Hepatic stellate cell (primary cell): ENCODE results near the gene SGSM2.
A peak's percentile ranks its signal among the peaks of the same experiment; 100 is the strongest.

Experiments used
- DNase-seq: peaks from one replicate; pipeline ENCODE4 v3.0.0; 2011; ENCODE audit warnings: low spot score

Gene SGSM2

DNA sequence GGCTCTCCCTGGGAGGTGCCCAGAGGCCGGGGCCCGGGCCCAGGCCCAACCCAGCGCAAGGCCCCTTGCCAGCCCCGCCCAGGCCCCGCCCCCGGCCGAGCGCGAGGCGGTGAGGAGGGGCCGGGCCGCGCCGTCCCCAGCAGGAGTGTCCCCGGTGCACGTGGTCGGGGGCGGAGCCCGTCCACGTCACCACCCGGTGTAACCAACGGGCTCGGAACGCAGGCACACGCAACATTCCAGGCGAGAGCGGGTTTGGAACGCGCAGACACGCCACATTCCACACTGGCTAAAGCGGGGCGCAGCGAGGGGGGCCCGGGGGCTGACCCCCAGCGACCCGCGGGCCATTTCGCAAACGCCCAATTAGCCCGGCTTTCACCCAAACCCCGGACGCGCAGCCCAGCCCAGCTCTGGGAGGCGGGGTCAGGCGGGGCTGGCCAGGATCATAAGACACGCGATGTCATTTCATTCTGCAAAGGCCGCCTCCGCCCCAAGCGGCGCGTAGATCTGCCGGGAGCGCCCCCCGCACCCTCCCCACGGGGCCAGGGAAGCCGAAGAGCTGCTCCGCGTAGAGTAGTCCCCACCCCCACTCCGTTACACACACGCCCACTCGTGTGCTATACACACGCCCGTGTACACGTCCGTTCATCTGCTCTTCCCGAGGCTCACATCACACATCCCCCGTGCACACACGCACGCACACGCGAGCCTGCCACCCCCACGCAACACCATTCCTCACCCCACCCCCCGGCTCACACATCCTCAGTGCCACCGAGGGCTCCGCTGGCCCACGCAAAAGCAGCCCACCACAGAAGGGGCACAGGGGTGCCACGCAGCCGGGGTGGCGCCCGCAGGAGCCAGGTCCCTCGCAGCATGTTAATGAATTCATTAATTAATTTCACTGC, 62.5 kb downstream of the SGSM2 start:
- peak; percentile 97 for DNase-seq

DNA sequence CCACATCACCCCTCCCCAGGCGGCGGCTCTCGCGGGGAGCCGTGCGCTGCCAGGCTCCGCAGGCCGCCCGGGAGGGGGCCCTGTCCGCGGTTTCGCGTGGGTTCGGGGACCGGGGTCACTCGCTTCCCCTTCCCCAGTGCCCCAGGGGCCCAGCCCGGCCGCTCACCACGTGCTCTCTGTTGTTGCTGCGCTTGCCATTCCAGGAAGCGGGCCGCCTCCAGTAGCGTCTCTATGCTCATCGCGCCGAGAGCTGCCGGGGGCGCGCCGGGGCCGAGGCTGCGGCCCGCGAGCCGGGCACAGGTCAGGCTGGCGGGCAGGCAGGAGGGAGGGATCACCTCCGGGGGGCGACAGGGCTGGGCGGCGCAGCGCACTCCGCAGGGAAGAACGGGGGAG, 63.2 kb downstream of the SGSM2 start:
- DNase-seq: peak; percentile 56

DNA sequence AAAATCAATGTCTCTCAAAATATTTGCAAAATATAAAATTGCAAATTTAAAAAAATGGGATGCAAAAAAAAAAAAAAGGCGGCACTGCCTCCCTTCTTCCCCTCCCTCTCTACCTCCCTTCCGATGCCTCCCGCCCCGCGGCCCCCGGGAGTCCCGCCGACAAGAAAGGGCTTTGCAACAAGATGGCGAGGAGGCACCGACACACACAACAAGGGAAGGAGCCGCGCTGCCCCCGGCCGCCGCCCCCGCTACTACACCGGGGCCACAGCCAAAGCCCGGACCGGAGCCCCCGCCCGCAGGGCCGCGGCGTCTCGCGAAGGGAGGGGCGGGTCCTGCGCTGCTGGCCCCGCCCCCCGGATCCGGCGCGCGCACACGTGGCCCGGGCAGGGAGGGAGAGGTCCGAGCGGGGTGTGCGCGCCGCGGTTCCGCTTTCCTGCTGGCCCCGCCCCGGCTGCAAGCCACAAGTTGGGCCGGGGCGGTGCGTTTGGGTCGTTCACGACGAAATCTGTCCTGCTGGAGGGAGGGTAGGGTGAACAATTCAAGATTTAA, 63.6 kb downstream of the SGSM2 start, which contains the start of gene MNT:
MNT (minus strand) TSS at position 184 of the 549 bp plus-strand sequence. CDS start 348 bp downstream, outside the sequence.
- peak; percentile 93 for DNase-seq

DNA sequence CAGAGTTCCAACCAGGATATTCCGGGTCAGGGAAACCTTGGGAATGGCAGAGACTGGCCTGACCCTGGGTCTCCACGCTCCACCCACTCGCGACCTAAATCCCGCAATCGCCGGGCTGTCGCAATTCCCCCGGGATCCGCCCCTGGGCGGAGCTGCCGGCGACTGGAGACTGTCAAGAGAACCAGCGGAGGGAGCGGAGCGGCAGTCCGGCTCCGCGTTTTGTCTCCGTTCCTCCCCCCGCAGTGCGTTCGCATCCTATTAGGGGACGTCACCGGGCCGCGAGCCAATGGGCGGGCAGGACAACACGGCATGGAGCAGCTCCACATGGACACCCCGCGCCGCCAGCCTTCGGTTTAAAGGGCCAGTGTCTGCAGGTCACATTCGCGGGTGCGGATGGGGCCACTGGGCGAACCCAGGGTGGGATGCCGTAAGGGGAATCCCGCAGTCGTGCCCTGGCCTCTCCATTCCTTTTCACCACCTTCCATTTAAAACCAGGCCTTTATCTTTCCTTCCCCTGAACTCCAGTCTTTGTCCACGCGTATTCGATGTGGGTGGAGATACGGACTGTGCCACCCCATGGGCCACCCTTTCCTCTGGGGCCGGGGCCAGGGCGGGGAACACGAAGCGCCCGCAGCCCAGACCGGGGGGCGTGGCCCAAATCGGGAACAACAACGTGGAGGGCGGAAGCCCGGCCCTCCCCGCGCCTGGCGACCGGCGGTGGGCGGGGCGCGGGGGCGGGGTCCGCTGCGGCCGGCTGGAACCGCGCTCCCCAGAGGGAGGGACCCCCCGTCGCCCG, 64.3 kb downstream of the SGSM2 start:
- peak; percentile 97 for DNase-seq

DNA sequence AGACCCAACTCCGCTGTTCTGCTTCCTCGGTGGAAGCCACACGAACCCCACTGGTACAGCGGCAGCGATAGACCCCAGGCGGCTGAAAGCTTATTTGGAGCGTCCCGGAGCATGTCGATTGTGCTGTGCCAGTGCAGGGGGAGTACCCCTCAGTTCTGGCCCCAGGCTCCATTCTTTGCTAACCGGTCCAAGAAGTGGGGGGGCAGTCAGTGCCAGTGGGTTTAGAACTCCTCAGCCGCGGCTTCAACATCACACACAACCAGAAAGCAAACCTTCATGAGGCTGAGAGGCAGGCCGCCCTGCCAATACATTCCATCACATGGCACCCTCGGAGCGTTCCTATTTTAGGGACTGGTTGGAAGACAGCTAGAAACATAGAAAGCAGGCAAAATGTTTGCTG, 65.2 kb downstream of the SGSM2 start:
- no peak for DNase-seq

DNA sequence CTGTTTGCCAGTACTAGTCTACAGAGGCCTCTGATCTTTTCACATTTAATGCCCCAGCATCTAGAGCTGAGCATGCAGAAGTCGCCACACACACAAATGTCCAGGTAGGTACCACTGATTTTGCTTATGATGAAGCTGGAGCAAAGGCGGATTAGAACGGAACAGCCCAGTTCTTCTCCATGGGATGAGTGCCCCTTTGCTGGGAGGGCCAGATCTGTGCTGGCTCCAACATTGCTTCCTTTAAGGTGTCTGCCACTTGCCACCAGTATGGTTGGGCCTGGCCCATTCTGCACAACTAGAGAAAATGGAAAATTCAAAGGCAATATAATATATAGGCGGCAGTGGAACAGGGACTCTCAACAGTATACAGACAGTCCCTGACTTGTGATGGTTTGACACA, 65.7 kb downstream of the SGSM2 start:
- no peak for DNase-seq

DNA sequence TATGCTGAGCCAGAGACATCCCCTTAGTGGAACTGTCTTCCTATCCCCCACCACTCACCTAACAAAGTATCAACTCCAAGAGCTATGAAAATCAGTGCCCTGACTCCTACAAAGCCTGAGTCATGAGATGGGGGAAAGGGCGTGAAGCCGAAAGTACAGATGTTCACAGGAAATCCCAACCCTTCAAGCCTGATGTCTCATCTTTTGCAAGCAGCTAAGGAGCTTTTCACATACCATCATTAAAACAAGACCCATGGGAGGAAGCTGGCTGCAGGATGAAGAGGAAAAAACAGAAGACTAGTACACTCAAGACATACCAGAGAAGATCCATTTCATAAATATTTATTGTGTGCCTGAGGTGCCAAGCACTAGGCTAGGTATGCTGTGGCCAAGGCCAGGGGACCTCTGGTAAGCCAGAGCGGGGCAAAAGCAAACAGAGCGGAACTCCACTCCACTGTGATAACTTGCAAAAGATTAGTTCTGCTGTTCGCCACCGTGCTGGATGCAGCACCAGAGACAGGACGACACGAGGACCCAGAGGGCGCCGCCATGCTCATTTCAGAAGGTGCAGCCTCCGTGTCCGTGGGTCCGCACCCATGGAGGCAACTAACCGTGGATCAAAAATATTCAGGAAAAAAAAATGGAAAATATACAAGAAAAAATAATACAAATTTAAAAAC, 68.1 kb downstream of the SGSM2 start:
- DNase-seq: peak; percentile 71

DNA sequence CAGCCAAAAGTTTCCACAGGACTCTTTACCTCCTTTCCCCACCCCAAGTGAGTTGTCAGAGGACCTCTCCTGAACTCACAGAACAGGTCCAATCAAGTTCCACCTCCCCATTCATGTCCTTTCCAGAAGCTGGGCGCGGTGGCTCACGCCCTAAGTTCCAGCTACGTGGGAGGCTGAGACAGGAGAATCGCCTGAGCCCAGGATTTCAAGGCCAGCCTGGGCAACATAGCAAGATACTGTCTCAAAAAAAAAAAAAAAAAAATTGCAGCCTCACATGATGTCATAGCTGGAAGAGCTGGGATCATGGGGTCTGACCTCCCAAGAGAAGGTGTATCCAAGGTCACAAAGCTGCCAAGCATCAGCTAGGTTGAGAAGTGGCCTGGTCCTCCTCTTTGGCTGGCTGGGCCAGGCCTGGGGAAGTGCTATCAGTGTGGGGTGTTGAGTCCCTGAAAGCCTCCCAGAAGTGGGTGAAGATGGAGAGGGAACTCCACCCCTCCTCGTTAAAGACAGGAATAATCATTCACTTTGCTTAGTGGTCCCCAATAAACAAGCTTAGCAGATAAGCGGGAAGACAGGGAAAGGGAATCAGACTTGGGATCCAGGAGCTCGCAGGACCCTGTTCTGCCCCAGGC, 69.1 kb downstream of the SGSM2 start:
- no peak for DNase-seq

DNA sequence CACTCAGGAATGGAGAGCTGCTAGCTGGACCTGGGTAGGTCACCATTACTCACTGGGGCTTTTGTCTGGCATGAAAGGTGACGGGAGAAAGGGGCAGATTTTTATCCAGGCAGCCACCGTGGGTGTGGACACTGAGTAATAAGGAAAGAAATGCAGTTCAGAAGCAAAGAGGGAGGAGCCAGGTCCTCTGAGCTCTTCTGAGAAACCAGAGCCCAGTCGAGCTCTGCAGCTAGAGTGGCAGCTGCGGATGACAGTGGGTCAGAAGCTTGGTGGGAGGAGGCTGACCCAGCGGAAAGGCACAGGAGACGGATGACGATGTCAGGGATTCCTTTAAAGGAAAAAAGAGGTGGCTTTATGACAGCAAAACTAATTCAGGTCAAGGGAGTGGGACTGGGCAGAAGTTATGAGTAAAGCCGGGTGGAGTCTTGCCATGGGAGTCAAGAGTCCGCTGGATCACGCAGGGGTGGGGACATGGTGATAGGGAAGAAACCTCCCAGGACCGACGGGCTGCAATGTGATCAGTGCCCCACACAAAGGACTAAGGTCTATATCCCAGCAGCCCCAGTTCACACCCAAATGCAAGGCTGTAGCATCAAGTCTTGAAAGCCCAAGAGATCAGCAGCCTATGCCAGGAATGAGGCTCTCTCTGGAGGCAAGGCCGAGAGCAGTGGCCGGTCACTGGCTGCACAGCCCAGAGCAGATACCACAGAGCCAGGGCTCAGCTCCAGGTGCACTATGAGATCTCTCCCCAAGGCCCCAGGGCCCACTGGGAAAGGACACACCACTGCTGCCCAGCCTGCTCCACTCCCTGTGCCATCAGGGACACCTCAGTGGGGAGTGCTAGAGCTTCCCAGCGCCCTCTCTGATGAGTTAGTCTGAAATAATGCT, 69.8 kb downstream of the SGSM2 start:
- peak; percentile 85 for DNase-seq

DNA sequence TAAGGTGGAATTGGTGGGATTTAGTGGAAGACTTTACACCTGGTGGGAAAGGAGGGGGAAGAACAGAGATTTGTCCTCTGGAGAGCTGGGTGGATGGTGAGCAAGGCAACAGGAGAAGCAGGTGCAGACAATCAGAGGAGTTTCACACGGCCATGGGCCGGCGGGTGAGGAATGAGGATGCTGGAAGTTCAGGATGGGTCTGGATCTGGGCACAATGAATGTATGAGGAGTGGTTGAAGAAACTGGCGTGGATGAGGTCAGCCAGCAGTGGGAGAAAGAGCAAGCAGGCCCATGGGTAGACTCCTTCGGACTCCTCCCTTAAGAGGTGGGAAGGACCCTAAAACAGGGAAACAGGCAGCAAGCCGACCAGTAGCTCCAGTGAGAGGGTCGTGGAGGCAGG, 73.7 kb downstream of the SGSM2 start:
- no peak for DNase-seq

DNA sequence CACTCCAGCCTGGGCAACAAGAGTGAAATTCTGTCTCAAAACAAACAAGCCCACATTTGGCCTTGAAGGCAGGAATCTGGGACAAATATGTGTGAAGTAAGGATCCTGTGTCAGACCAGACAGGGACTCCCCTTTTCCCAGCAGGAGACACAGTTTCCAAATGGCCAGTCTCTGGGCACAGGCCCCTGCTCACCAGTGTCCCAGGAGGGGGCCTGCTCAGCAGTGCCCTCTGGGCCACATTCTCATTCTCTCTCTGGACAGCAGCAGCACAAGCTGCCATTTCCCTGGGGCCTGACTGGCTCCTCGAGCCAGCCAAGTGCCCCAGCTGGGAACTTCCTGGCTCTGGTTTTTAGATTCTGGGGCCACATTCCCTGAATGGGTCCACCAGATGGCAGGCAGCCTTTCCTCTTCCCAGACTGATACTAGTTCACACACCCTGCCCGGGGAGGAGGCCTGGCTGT, 75.3 kb downstream of the SGSM2 start:
- DNase-seq: peak; percentile 70

DNA sequence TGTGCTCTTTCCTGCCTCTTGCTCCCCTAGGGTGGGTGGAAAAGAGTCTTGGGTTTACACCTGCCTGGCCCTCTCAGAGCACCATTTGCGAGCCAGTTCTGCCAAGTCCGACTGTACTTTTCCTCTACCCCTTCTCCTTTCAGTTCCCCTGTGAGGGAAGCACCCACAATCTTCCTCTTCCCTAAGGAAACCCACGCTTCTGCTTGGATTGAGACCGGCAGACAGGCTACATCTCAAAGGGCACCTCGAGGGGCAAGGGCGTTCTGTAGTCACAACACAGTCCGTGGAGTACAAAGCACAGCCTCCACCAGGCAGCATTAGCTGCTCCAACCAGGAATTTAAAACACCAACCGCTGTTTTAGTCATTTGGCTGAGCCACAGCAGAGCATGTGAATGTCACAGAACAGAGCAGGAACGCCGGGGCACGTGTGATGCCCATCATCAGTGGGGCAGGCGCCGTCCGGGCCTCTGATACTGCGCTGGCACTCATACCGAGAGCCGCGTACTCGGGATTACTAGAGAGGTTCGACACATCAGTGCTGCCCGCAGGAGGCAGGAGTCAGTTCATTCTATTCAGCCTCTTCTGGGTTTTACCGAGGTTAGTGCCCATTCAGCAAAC, 77.3 kb downstream of the SGSM2 start:
- no peak for DNase-seq

DNA sequence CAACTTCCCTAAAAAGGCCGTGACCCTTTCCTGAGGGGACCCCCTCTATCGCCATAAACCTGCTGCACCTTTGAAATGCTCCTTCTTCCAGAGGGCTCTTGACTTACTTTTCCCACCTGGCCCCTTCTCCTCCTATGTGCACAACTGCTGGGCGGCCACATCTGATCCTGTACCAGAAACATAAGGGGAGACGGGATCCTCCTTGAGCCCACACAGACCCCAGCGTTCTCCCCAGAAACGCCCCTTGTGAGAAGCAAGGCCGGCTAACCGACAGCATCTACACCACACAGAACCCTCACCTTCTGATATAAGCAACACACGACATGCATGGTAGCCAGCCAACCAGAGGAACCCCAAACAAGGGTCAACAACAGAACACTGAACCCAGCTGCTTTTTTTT, 77.8 kb downstream of the SGSM2 start:
- no peak for DNase-seq

DNA sequence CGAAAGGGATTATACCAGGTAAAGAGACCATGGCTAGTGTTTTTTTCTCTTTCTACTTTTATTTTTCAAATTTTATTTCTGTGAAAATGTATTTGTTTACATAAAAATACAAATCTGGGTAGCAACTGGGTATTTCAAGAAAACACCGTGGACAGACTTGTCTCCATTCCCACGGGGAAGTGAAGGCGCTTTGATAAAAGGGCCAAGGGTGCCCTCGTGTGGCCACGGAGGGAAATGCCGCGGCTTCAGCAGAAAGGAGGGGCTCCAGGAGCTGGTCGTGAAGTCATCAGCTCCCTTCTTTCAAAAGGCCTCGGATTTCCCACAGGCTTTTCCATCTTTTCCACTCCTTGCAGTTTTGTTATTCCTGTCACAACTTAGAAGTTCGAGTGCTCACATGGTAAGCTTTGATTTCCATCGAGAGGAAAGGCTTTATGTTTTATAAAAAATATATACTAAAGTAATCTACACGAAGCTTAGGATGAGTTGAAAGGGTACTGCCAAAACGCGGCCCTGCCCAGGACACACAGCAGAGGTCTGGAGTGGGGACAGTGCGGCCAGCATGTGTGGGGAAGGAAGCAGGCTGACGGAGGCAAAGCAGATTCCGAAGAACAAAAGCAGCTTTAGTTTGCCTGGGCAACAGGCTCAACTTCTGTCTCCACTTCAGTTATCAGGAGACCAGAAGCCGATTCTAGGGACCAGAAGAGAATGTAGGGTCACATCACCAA, 78.9 kb downstream of the SGSM2 start:
- DNase-seq: peak; percentile 89

DNA sequence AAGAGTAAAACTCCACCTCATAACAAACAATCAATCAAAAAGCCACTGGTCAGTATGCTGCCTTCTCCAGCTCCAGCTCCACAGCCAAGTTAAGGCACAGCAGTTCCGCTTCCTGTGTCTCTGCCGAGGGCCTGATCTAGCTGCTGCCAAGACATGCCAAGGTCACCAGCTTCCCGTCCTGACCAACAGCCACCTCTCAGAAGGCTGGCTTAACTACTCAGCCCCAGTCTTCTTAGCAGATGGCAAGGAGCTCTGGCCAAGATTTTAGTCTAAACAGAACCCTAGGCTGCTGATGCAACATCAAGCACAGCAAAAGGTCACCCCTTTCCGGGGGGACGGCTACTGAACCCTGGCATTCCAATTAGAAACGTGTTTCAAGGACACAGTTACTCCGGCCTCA, 81.3 kb downstream of the SGSM2 start:
- no peak for DNase-seq

DNA sequence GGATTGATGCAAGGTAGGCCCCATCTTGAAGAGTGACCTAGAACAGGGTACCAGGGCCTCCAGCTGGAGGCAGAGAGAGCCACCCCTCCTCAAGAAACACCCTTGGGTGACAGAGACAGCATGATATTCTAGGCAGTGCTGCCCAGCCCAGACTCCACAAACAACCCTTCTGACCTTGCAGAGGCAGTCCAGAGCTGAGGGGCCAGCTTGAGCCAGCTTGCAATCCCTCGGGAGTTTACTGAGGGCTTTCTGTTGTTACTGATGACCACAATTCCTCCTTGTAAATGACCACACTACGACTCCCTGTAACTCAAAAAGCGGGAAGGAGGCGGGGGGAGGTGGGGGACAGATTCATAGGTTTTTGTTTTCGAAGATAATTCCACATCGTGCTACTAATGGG, 82.2 kb downstream of the SGSM2 start:
- no peak for DNase-seq

DNA sequence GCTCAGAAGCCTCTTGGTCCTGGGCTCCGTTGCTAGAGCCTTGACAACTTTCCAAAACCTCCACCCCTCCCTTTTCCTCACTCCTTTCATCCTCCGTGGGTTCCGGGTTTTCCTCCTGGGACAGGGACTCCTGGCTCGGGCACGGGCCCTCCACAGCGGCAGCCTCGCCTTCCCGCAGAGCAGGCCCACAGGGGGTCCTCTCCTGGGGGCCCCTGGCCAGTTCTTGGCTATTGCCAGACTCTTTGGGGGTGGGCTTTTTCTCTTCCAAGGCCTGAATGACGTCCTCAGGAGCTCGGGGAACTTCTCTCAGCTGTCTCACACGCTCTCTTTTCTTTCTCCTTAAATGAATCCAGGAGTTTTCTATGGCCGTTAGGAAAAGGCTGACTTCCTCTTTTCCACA, 82.9 kb downstream of the SGSM2 start:
- no peak for DNase-seq

DNA sequence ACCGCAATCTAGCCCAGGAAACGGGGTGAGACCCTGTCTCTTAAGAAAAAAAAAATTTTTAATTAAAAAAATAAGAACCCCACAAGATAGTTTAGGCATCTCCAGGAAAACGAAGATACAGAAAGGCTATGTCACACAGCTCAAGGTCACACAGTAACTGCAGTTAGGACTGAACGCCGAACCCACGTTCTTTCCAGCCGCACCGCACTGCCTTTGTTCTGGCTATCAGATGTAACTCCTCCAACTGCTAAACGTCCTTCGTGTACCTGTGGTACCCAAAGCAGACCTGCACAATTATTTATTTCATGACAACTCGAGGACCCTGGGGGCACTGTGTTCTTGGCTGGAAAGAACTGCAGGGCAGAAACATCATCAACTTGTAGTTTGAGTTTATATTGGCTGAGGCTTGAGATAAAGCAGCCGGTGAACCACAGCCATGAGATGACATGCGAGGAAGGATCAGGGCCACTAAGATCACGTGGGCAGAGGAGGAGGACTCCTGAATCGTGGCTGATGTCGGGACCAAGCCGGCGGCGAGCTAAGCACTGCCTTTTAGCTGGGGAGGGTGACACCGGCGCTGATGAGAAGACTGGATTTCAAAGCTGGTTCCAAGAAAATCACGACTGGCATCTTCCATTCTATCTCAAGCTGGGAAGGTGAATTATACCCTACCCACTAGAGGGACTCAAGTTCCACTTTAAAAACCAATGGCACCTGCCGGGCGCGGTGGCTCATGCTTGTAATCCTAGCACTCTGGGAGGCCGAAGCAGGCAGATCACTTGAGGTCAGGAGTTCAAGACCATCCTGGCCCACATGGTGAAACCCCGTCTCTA, 84.2 kb downstream of the SGSM2 start:
- DNase-seq: no peak

DNA sequence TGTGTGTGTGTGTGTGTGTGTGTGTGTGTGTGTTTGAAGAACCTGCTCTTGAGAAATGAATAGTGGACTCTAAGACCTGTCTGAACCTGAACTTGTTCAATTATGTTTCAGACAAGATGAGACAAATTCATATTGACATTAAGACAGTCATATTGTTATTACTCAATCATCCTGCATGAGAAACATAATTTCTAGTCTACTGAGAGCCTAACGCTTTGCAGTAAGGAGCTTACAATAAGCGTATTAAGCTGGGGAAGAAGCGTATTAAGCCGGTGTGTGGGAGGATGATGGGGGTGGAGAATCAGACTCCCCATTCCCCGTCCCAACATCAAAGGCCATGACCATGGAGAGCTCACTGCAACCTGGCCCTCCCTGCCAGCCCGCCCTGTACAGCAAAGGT, 86.0 kb downstream of the SGSM2 start:
- DNase-seq: no peak
